Measurements from ENCODE around the gene ITGA1.

ITGA1 gene

DNA sequence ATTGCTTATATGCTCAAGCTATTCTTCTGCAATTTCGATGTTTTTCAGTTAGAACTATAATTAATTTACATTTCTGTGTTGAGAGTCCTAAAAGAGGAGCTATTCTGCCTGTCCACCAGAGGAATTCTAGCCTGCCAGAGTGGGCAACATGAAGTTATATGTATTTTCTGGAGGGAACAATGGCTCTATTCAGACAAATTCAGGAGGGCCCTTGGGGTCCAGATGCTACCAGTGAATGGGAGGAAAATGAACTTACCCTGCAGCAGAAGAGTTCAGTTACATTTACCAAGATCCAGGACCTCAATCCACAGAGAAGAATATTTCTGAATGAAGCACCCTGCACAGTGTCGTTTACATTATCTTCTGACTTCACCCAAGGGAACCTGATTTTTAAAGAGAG lies 80.7 kb downstream of the ITGA1 start:
- no peak for DNase-seq

DNA sequence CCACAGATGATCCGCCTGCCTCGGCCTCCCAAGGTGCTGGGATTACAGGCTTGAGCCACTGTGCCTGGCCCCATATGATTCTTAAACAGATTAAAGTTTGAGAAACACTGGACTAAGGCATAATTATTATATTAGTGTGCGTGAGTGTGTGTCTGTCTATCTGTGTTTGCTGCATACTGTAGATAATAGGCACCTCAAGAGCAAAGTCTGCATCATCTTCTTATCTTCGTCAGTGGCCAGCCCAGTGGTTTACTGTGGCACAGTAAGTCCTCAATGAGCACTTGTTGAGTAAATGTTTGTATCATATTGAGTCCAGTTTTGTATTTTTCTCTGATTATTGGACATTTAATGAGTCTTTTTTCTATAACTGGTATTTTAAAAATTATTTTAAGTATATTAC lies 81.7 kb downstream of the ITGA1 start:
- DNase-seq = no peak

DNA sequence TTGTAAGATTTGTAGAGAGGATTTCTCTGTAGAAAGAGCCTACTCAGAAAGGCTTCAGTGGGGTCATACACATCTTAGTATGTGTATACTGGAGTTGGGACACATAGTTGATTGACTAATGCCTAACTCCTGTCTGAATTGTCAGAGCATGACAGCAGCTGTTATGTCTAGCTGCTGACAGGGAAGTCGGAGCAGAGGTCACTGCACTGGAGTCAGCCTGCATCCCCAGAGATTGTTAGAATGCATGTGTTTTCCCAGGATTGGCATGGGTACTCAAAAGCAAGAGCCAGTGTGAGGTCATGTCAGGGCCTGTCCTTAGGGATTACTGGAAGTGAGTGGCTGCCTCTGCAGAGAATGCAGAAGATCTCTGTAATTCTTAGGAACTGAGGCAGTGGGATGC lies 82.7 kb downstream of the ITGA1 start:
- no peak for DNase-seq

DNA sequence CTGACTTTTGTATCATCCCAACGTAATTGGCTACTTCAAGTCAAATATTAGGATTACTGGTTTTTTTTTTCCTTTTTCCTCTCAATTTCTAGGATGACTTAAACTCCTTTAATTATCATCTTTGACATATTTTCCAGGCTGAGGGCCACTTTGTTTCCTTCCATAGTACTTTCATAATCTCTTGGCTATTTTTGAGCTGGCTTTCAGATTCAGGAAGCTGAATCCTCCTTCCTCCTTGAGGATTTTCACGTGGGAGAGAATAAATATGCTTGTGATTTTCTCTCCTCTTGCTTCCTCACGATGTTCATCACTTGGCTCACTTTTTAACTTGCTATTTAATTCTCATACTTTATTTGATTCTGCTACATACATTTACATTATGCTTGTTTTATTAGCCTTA lies 88.1 kb downstream of the ITGA1 start:
- no peak for DNase-seq

DNA sequence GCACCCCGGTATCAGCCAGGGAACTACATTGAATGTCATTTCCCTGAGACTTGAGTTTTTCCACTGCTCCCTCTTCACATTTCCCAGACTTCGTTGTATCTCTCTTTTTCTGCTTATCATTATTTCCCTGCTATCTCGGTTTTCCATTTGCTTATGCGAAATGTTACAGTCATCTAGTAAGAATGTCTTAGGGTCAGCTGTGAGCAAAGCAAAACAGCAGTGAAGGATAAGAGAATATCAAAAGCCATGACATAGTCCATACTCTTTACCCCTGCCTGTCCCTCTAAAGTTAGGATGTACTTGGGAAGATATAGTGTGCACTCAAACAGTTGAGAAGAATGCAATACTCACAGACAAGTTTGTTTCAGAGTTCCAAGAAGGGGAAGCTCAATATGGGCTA lies 88.7 kb downstream of the ITGA1 start:
- no peak for DNase-seq

DNA sequence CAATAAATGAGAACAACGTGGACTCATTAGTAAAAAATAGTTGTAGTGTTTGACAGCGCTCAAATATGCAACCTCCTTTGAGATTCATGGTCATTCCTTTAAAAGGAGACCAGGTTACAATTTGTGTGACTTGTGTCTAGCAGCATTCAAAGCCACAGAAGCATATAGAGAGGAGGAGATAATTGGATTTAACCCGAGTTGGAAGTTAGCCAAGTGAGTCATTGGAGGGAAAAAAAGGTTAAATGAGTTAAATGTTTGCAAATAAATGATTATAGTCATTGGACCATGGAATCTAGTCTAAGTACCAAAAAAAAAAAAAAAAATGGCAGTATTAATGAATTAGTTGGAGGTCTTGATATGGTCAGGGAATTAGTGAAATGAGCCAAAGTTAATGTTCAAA lies 90.9 kb downstream of the ITGA1 start:
- DNase-seq = no peak

DNA sequence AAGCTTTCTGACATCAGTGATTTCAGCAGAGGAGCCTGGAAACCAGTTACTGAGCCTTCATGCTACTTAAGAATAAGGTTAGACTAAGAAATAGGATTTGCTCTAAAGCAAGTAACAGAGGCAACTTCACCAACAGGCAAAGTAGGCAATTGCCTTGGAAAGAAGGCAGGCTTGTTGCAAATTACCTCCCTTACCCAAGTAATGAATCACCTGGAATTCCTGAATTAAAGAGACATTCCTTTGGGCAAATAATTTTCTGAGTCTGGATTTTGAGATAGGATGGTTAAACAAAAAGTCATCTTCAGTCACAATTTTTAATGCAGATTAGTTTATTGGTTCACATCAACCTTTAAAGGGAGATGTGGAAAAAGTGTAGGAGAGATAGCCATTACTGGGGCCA lies 92.8 kb downstream of the ITGA1 start:
- no peak for DNase-seq

DNA sequence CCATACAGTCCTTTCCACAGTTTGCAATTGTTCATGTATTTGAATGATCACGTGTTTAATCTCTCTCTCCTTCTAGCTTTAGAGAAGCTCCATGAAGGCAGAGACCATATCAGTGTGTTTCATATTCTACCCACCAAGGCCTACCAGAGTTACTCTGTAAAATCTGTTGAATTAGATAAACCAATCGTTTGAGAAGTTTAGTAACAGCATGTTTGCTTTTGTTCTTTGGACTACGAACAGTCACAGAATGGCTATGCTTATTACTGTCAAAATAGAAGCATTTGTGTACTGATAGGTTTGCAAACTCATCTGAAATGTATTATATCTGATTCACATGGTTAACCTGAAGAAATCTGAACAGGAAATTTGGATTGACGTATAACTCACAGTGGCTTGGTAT lies 93.8 kb downstream of the ITGA1 start:
- DNase-seq = no peak

DNA sequence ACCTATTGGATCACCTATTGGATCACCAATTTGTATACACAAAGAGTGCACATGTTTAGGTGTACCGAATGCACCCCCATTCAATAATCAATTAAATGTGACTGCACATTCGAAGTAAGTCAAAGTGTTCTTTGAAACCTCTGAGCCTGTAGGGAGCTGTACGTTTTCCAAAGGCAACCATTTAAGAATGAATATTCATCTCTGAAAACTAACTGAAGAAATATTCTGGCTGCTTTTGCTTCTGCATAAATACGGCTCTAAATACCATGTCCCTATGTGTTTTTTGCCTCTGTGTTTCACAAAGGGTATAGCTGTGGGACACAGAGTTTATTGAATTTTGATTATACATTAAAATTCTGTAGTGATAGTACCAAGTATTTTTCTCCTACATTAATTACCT lies 95.4 kb downstream of the ITGA1 start:
- no peak for DNase-seq

DNA sequence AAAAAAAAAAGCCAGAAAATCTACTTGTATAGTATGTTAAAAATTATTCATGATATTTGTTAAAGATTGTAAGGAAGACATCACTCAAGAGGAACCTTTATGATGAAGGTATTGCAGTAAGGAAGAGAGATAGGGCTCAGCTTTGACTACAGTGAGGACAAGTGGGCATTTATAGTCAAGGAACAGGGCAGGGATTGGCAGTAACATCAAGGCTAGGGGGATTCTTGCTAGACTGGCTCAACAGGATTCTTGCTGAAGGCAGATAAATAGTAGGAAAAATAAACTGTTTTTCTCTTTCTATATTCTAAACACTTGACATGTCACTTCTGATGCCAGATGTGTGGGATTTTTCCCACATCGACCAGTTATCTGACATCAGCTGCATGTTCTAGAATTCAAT lies 96.7 kb downstream of the ITGA1 start:
- DNase-seq = no peak

DNA sequence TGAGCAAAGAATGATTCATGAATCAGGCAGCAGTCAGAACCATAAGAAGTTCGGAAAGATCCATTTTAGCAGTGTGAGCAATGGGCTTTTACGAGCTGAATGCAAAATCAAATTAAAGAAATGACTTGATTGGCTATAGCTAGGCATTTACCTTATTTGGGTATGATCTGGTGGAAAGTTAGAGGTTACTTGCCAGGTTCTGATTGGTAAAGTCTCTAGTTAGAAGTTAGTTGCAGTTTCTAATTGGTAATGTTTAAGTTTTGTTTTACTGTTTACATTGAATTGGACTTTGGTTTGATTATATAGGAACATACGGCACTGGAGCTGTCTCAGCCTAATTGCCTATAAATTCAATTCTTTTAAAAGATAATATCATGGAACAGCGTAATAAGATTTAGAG lies 97.9 kb downstream of the ITGA1 start:
- DNase-seq = no peak

DNA sequence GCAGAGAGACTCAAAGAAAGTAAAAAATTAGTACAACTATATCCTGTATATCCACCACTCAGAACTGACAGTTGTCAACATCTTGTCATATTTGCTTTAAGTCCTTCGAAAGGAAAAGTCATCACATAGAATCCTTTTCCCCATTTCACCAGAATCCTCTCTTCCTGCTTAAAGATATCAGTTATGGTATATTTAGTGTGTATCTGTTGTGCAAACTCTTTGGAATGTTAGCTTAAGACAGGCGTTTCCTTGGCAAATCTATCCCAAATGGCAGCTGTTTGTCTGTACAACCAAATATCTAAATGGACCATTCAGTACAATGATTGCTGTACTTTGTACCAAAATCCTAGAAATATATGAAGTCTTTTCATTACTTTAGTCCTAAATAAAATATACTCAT lies 98.5 kb downstream of the ITGA1 start:
- DNase-seq = no peak

DNA sequence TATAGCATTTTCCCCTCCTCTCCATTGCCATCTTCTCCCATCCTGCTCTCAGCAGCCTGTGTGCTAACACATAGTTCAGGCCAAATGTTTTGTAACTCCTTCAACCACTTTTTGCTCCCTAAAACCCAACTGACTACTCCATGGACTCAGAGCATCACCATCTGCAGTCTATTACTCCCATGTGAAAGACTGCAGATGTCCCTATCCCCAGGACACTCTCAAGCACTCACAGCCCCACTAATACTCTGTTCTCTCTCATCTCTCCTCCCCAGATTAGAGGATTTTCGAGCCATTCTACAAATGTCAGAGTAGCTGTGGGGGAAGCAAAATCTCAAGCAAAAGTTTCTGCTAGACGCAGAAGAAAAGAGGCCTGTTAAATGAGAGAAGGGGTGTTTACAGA lies 99.3 kb downstream of the ITGA1 start:
- DNase-seq = no peak

DNA sequence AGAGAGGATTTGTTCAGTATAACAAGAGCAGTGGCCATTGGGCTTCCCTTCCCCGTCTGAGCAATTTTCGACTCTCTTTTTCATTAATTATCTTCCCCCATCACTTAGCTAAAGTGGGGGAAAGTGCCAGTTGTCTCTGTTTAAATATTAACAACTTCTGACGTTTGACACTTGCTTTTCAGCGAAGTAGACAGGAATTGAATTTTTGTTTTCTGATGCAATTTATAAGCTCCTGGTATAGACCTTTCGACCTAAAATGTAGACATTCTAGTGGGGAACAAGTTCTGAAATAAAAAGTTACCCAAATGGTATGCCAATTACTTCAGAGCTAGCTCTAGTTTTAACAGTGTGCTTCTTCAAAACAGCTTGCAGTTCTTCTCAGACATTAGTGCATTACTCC lies 100.6 kb downstream of the ITGA1 start:
- DNase-seq = no peak

DNA sequence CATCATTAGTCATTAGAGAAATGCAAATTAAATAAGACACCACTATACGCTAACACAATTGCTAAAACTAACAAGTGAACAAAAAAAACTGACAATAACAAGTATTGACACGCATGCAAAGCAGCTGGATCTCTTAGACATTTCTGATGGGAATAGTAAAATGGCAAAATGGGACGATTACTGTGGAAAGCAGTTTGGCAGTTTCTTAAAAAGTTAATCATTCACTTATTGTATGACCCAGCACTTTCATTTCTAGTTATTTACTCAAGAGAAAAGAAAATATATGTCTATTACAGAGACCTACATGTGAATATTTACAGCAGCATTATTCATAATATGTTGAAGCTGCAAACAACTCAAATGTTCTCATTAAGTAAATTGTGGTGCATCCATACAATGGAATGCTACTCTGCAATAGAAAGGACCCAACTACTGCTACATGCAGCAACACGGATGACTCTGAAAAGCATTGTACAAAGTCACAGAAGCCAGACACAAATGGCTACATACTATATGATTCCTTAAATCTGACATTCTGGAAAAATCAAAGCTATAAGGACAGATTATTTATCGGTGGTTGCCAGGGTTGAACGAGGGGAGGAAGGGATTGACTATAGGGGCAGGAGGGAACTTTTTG lies 104.6 kb downstream of the ITGA1 start:
- no peak for DNase-seq

DNA sequence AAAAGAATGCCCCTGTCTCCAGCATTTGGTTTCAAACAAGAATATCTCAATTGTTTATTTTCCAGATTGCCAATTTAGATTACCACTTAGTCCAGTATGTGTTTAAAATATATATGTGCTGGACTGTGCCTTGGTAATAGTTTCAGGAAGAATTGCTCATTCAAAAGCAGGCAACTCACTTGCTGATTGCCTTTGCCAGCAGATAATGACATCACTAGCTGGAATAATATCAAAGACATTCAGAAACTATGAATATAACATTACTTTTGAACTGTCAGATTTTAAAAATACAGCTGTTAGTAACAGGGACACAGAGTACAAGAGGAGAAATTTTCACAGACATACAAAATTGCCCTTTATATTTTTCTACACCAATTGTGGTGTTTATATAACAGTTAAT lies 105.4 kb downstream of the ITGA1 start:
- no peak for DNase-seq

DNA sequence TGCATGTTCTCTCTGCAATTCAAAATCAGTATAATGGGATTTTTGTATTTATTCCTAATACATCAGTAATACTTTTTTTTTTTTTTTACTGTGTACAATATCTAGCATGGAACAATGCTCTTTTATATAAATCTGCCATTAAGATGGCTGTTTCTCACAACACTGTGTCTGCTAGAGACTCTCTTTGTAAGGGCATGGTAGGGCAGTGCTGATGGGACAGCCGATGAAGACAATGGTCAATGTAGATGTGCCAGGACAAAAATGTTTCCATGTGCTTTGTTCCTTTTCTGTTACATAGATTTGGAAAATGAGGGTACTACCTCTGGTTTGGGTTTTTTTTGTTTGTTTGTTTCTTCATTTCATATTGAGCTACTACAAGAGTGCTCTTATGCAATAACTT lies 106.1 kb downstream of the ITGA1 start:
- no peak for DNase-seq

DNA sequence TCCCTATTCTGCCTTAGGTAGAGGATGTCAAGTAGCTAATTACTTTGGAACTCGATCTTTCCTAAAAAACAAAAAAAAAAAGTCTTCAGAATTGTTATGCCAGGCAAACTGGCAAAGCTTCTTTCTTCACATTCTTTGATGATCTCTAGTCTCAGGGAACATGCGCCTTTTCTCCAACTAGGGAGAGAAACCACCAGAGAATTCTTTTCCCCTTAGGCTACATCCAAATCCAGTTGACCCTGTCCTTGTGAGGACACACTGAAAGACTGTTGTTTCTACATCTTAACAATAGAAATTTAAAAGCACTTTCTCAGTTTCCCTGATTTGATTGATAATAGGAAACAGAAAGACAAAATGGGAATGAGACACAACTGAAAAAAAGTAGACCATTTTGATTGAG lies 106.7 kb downstream of the ITGA1 start:
- no peak for DNase-seq

DNA sequence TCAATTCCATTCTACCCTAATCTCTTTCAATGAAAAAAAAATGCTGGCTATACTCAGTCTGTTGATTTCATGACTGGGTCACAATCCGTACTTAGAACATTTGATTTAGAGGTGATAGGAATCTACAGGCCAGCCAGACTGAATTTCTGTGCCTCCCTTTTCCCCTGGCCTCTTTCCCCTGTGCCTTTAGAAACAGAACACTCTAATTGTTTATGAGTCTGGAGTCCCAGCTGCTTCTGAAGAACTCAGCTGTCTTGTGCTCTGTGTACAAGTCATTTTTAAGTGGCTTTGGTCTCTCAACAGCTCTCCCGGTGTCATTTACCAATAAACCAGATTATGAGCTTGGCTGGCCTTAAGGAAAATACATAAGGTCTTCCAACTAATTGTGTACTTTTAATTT lies 107.4 kb downstream of the ITGA1 start:
- DNase-seq = no peak

DNA sequence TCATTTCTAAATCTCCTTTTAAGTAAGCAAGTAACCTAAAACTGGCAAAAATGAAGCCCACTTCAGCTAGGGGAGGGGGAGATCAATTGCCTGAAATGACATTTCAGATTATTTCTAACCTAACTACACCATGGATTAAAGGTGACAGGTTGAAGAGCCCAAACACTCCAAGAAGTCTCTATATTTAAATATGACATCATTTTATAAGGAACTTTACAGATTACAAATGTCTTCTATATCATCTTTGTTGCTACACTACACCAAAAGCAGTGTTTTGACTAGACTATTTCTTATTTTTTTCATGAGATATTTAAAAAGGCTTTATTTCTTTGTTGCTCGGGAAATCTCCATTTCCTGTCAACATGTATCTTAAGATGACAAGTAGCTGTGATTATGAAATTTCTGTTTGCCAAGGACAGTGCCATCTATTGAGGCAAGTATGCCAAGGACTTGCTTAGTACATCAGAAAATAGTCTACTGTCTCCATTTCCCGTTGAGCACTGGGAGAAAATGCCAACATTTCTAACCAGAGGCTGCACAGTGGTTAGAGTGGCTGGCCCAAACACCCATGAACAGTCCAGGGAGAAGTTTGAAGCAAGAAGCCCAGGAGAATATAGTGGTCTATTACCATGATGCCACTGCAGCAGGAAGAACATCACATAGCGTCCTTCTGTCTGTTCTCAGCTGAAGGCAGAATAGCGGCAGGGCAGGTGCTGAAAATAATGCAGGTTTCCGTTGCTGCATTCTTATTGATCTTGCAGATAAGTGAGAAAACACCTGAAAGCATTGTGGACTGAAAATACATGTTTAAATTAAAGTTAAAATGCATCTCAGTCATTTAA lies 108.1 kb downstream of the ITGA1 start:
- DNase-seq = no peak

DNA sequence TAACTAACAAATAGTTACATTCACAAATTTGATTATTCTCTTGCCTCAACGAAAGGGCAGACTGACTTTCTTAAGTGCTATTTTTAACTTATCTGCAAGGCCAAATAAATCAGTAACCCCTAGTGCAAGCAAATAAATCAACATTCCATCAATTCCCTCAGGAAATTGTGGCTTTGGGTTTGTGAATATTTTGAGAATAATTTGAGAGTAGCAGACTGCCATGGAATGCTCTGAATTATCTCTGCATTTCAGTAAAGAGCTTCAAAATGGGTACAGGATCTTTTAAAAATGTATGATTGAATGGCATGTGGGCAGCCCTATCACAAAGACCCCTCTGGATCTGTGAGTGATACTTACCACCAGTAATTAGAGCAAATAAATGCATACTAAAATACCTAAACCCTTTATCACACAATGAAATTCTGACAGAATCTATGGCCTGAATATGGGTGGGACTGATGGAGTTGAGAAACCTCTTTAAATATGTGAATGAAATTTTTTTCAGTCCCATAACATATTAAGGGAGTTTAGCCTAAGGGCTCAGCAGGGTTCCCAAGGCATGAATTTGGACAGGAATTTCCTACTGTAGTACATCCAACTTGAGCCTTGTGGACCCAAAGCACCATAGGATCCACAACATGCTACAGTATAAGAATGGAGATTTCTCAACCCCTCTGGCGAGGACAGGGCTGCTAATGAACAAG lies 109.0 kb downstream of the ITGA1 start:
- no peak for DNase-seq

DNA sequence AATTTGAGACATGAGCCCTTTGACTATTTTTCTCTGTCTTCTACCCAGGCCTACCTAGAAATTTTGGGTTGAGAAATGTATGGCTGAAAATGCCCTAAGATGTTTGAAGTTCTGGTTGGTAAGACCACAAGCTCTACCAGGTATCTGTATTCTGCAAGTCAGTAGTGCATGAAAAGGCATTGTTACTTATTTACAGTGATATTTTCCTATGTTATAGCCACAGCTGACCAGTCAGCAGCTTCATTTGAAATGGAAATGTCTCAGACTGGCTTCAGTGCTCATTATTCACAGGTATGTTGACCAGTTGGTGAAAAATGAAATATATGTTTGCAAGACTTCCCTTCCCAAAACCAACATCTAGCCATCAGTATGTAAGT lies 109.5 kb downstream of the ITGA1 start:
- DNase-seq = no peak

DNA sequence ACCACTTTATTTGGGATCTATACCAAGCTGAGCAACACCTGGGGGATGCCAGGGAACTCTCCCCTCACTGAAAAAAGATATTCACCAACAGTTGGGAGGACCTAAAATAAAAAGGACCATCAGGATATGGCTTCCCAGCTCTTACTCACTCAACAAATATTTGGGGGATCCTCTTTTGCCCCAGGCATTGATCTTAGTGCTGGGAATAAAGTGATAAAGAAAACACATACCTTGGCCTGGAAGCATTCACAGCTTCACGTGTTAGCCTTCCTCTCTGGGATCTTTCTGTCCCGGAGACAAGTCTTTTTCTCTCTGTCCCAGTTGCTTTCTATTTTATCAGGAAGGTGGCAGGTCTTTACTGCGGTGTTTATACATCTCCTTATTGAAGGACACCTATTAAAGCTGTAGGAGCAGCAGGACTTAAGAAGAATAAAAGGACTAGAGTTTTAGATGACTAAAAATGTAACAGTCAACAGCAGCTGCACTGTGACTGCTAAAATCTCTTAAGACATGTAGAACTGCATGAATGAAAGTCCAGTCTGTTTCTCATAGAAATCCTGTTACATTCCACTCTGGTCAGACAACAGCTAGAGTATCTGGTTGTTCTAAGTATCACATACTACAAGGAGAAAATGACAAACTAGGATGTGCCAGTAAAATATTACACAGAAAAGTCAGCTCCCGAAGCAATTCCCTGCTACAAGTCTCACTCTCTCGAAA lies 111.4 kb downstream of the ITGA1 start:
- no peak for DNase-seq

DNA sequence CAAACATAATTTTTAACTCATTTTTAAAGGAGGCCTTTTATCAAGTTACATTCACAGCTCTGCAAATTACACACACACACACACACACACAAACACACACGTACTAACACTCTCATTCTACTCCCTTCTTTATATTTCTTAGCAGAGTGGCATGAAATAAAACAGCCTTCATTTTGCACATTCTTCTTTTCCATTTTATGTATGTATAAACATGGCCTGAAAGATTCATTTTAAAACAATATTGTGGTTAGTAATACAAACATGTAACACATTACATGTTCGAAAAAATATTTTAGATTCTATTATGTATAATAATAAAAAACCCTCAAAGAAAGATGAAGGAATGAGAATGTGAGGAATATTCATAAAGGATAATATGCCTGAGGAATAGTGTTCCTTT lies 115.4 kb downstream of the ITGA1 start:
- no peak for DNase-seq

All from T-helper 9 cell (primary cell).